H9 (cell line): ENCODE data around the gene TSPAN3. TPM values are rescaled to one million over a fixed set of nuclear protein-coding genes. Genes with fewer than 3 reads are reported as not detected.
A peak's percentile ranks its signal among the peaks of the same experiment; 100 is the strongest.

Experiments used
- DNase-seq: peaks from one replicate; pipeline ENCODE4 v3.0.0-alpha.2; 2017
- H2AFZ ChIP-seq: one replicate; pipeline ENCODE4 v1.6.1; 2013; ENCODE audit warnings: mild to moderate bottlenecking, low read length, control low read depth, moderate library complexity
- H2AK5ac ChIP-seq: 2 replicates; pipeline ENCODE4 v1.6.1; 2013; ENCODE audit warnings: low read length, control low read depth, mixed read lengths; ENCODE audit not compliant: insufficient read length
- H2BK120ac ChIP-seq: one replicate; pipeline ENCODE4 v1.6.1; 2013; ENCODE audit warnings: low read depth, mild to moderate bottlenecking, low read length, control low read depth, inconsistent platforms; ENCODE audit not compliant: poor library complexity, severe bottlenecking
- H2BK12ac ChIP-seq: 2 replicates; pipeline ENCODE4 v1.6.1; 2013; ENCODE audit warnings: low read length, control low read depth, mixed read lengths, low read depth; ENCODE audit not compliant: insufficient read length
- H2BK15ac ChIP-seq: 2 replicates; pipeline ENCODE4 v1.6.1; 2013; ENCODE audit warnings: low read depth, low read length, control low read depth
- H2BK20ac ChIP-seq: one replicate; pipeline ENCODE4 v1.6.1; 2013; ENCODE audit warnings: low read depth, mild to moderate bottlenecking, low read length, control low read depth, inconsistent platforms; ENCODE audit not compliant: poor library complexity, severe bottlenecking
- H2BK5ac ChIP-seq: 2 replicates; pipeline ENCODE4 v1.6.1; 2013; ENCODE audit warnings: low read length, control low read depth, mixed read lengths; ENCODE audit not compliant: insufficient read length
- H3K14ac ChIP-seq: 2 replicates; pipeline ENCODE4 v1.6.1; 2013; ENCODE audit warnings: low read length, control low read depth; ENCODE audit not compliant: insufficient read depth
- H3K18ac ChIP-seq: 2 replicates; pipeline ENCODE4 v1.6.1; 2013; ENCODE audit warnings: low read depth, mild to moderate bottlenecking, mixed read lengths, low read length, control low read depth; ENCODE audit not compliant: insufficient read length
- H3K23ac ChIP-seq: 2 replicates; pipeline ENCODE4 v1.6.1; 2013; ENCODE audit warnings: low read length, control low read depth, mixed read lengths, low read depth; ENCODE audit not compliant: insufficient read length
- H3K23me2 ChIP-seq: 2 replicates; pipeline ENCODE4 v1.6.1; 2013; ENCODE audit warnings: low read depth, mild to moderate bottlenecking, mixed read lengths, low read length, control low read depth; ENCODE audit not compliant: insufficient read length, poor library complexity, severe bottlenecking
- H3K27ac ChIP-seq: 2 replicates; pipeline ENCODE4 v1.5.1; 2013; ENCODE audit warnings: low read length, control low read depth, mixed read lengths, low read depth; ENCODE audit not compliant: insufficient read length
- H3K27me3 ChIP-seq: 2 replicates; pipeline ENCODE4 v1.6.1; 2013; ENCODE audit warnings: low read length, control low read depth, inconsistent platforms; ENCODE audit not compliant: insufficient read depth
- H3K4ac ChIP-seq: 2 replicates; pipeline ENCODE4 v1.6.1; 2013; ENCODE audit warnings: low read depth, mild to moderate bottlenecking, control low read depth, inconsistent platforms, low read length, moderate library complexity
- H3K4me1 ChIP-seq: 2 replicates; pipeline ENCODE4 v1.6.1; 2013; ENCODE audit warnings: low read length, control low read depth, inconsistent platforms; ENCODE audit not compliant: insufficient read depth
- H3K4me2 ChIP-seq: 2 replicates; pipeline ENCODE4 v1.6.1; 2013; ENCODE audit warnings: low read length, control low read depth, mixed read lengths; ENCODE audit not compliant: insufficient read length, insufficient read depth
- H3K56ac ChIP-seq: 2 replicates; pipeline ENCODE4 v1.6.1; 2013; ENCODE audit warnings: low read depth, mild to moderate bottlenecking, mixed read lengths, low read length, control low read depth; ENCODE audit not compliant: insufficient read length
- H3K79me1 ChIP-seq: 2 replicates; pipeline ENCODE4 v1.6.1; 2013; ENCODE audit warnings: low read depth, mild to moderate bottlenecking, moderate library complexity, low read length, control low read depth, inconsistent platforms; ENCODE audit not compliant: insufficient read depth, poor library complexity, severe bottlenecking
- H3K79me2 ChIP-seq: 2 replicates; pipeline ENCODE4 v1.6.1; 2013; ENCODE audit warnings: low read length, control low read depth, inconsistent platforms; ENCODE audit not compliant: insufficient read depth
- H3K9ac ChIP-seq: 2 replicates; pipeline ENCODE4 v1.6.1; 2013; ENCODE audit warnings: low read length, control low read depth, mixed read lengths; ENCODE audit not compliant: insufficient read length; ENCODE audit errors: extremely low read depth
- H3K9me3 ChIP-seq: one replicate; pipeline ENCODE4 v1.6.1; 2013; ENCODE audit warnings: low read depth, low read length, inconsistent platforms; ENCODE audit not compliant: control insufficient read depth
- H3T11ph ChIP-seq: one replicate; pipeline ENCODE4 v1.6.1; 2013; ENCODE audit warnings: mild to moderate bottlenecking, low read length, control low read depth, inconsistent platforms
- H4K20me1 ChIP-seq: one replicate; pipeline ENCODE4 v1.6.1; 2013; ENCODE audit not compliant: control insufficient read depth, insufficient read length, insufficient read depth
- H4K5ac ChIP-seq: 2 replicates; pipeline ENCODE4 v1.6.1; 2013; ENCODE audit warnings: low read depth, mild to moderate bottlenecking, mixed read lengths, low read length, control low read depth; ENCODE audit not compliant: insufficient read length
- H4K8ac ChIP-seq: replicated peaks from 2 replicates; pipeline ENCODE4 v1.6.1; 2013; ENCODE audit warnings: low read length, control low read depth, mixed read lengths, low read depth; ENCODE audit not compliant: insufficient read length
- H4K91ac ChIP-seq: 2 replicates; pipeline ENCODE4 v1.6.1; 2013; ENCODE audit warnings: low read depth, mild to moderate bottlenecking, moderate library complexity, mixed read lengths, low read length, control low read depth; ENCODE audit not compliant: insufficient read length
- H3K27ac Mint-ChIP-seq, 3 experiments: 2 replicates in 2 of 3; 3 replicates in 1 of 3; pipeline ENCODE4 v1.8.0; 2020 to 2021; ENCODE audit warnings: mixed read lengths in 3 of 3, mild to moderate bottlenecking in 1 of 3, moderate library complexity in 1 of 3
- H3K27me3 Mint-ChIP-seq: 2 replicates; pipeline ENCODE4 v1.8.0; 2021; ENCODE audit warnings: low read depth, mild to moderate bottlenecking, moderate library complexity, mixed read lengths
- H3K36me3 Mint-ChIP-seq, 3 experiments: 2 replicates in 2 of 3; 3 replicates in 1 of 3; pipeline ENCODE4 v1.8.0; 2020 to 2021; ENCODE audit warnings: low read depth in 3 of 3, mixed read lengths in 3 of 3; ENCODE audit not compliant: insufficient read depth in 1 of 3
- H3K4me1 Mint-ChIP-seq, 2 experiments: 2 replicates each; pipeline ENCODE4 v1.8.0; 2020; ENCODE audit warnings: mixed read lengths in 2 of 2
- H3K4me3 Mint-ChIP-seq, 2 experiments: 2 replicates in 1 of 2; 3 replicates in 1 of 2; pipeline ENCODE4 v1.8.0; 2020 to 2021; ENCODE audit warnings: mild to moderate bottlenecking in 2 of 2, mixed read lengths in 2 of 2, moderate library complexity in 1 of 2
- H3K9me3 Mint-ChIP-seq, 2 experiments: 2 replicates in 1 of 2; 3 replicates in 1 of 2; pipeline ENCODE4 v1.8.0; 2020; ENCODE audit warnings: mild to moderate bottlenecking in 2 of 2, mixed read lengths in 2 of 2, moderate library complexity in 1 of 2
- CTCF ChIP-seq: fragments of 200-600 bp; sonication (generic); conservative IDR thresholded peaks from 3 replicates; pipeline ENCODE4 v1.8.0; 2021; ENCODE audit warnings: antibody characterized with exemption, mild to moderate bottlenecking
- WGBS: extraction: QIAGEN DNeasy Blood & Tissue Kit; methylation state at CpG from one replicate; pipeline ENCODE4 v1.1.7; 2013; ENCODE audit warnings: missing lambda C conversion rate, low lambda C conversion rate, mixed read lengths; ENCODE audit not compliant: insufficient read length; ENCODE audit errors: extremely low coverage; 5-methylcytosine and 5-hydroxymethylcytosine counted together
- total RNA-seq: library from RNA; stranded (reverse); gene quantifications from 2 replicates; pipeline ENCODE4 v1.2.1, GENCODE V29; 2021

TSPAN3 gene
- total RNA-seq, 1 experiment from 2014 or later: 117 TPM

GRCh38 chr15:77019521-77020331 lies 51.2 kb downstream of the TSPAN3 start:
- Histone ChIP-seq H2BK20ac (no peak overlapping the region), H2BK15ac (no peak overlapping the region), H4K5ac (no peak overlapping the region), H2BK5ac (no peak overlapping the region), H3K9ac (no peak overlapping the region), H3K23ac (no peak overlapping the region), H3K4me2 (no peak overlapping the region), H3K27ac (no peak overlapping the region), H3K79me2 (no peaks in the 10 kb centered on the region), H3K9me3 (no peaks in the 10 kb centered on the region), H2BK12ac (no peak overlapping the region), H4K91ac (no peak overlapping the region), H3K18ac (no peak overlapping the region), H3K23me2 (no peaks in the 10 kb centered on the region), H3T11ph (no peak overlapping the region), H3K79me1 (no peaks in the 10 kb centered on the region), H2AK5ac (no peak overlapping the region), H3K4me1 (no peaks in the 10 kb centered on the region), H4K8ac (no peak overlapping the region), H3K14ac (no peak overlapping the region), H2BK120ac (no peak overlapping the region), H2AFZ (no peak overlapping the region), H3K56ac (no peak overlapping the region), H3K27me3 (no peaks in the 10 kb centered on the region), H4K20me1 (no peaks in the 10 kb centered on the region), H3K4ac (no peak overlapping the region)
- Mint-ChIP-seq H3K27me3 (peaks cover 5% of the 10 kb centered on the region), H3K4me3 (no peak overlapping the region; a peak in 1 of 5 replicates), H3K27ac (peak overlapping the region in 2 of 3 experiments; percentile 18 to 48; a peak in 2 of 7 replicates), H3K9me3 (no peaks in the 10 kb centered on the region), H3K36me3 (no peaks in the 10 kb centered on the region; a peak in 1 of 7 replicates), H3K4me1 (no peaks in the 10 kb centered on the region)
- DNase-seq: no peak
- WGBS: no CpG with 5 or more reads among the region's 12 CpGs
- TF ChIP-seq CTCF: no peak
